SH-SY5Y (cell line): Measurements from ENCODE around the gene DCBLD1.

Experiments used
- GATA2 ChIP-seq: IDR thresholded peaks from 2 replicates; pipeline ENCODE4 v1.6.1; 2011; ENCODE audit warnings: mild to moderate bottlenecking, low read depth, low read length
- GATA3 ChIP-seq: IDR thresholded peaks from 2 replicates; pipeline ENCODE4 v1.6.1; 2011; ENCODE audit warnings: low read depth, mild to moderate bottlenecking, low read length, moderate library complexity

DNA sequence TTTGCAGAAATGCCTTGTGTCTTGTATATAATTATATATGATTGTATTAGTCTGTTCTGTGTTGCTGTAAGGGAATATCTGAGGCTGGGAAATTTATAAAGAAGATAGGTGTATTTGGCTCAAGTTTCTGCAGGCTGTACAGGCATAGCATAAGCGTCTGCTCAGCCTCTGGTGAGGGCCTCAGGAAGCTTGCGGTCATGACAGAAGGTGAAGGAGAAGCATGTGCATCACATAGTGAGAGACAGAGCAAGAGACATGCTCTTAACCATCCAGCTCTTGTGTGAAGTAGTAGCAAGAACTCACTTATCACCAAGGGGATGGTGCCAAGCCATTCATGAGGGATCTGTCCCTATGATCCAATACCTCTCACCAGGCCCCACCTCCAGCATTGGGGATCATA lies 6.5 kb downstream of the DCBLD1 start:
- TF ChIP-seq GATA2: no peak
- TF ChIP-seq GATA3: no peak
